Activated CD8-positive, alpha-beta memory T cell treated with anti-CD3 and anti-CD28 coated beads, Interleukin-2, amount 50 U/mL, for 4 hours (primary cell): Measurements from ENCODE around the gene ALG9.

Experiments
- DNase-seq: peaks from one replicate; pipeline ENCODE4 v3.0.0-alpha.2; 2020

Gene ALG9

DNA sequence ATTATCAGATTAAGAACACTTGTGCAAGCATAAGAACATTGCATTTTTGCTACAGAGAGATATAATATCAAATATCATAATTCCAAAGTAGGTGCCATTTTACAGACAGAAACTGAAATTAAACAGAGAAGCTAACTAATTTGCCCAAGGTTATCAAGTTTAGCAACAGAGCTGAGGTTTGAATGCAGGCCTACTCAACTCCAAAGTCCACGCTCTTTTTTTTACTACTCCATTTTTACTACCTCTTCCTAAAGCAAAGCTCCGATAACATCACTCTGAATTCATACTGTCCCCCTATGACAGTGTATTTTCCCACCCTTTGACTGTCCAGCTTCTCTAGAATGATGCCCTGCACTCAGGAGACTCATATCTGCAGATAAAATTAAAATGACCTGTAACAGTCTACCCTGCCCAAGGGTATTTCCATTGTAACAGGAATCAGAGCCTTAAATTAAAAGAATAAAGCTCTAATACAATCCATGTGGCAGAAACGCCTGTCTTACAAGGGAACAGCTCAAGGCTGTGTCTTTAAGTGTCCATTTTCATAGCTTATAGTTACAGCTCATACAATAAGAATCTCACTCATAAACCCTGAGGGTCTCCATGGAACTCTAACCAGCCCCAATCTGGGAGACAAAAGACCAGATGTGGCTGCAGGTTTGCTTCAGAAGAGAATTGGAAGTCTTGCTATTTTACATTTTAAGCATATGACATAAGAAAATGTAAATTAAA, 36.8 kb downstream of the ALG9 start:
- DNase-seq, result no peak

- no peak for DNase-seq
Measured at GRCh38 chr11:111833524-111833923, 37.9 kb downstream of the ALG9 start.

DNA sequence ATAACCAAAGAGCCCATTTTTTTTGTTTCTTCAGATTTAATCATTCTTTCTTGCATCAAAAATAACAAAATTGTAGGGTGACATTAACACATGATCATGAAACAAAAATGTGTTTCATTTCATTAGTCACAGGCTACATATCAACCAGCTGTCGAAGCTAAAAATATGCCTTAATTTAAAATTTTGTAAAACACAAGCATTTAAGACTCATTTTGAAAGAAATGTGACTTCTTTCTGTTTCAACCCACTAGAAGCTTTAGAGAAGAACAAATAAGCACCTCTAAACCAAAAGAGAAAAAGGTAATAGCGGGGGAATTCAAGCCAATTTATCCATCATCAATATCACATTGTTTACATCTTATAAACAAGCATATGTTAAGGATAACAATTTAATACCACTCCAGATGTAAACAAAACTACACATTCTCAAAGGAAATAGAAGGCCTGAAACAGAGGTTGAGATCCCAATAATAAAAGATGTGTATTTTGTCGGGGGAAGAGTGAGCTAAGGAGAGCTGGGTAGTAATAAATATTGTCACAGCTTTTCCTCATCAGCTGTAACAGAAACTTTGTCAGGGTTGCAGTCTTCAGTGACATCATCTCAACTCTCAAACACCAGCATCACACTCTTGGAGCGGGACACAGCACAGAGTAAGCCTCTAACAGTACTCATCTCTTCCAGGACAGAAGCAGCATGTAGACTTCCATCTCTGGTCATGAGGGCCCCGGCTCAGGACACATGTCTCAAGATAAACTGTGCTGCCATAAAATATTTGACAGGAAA, 42.0 kb downstream of the ALG9 start:
- no peak for DNase-seq

GRCh38 chr11:111826322-111826950, 44.9 kb downstream of the ALG9 start:
- DNase-seq, result no peak

DNA sequence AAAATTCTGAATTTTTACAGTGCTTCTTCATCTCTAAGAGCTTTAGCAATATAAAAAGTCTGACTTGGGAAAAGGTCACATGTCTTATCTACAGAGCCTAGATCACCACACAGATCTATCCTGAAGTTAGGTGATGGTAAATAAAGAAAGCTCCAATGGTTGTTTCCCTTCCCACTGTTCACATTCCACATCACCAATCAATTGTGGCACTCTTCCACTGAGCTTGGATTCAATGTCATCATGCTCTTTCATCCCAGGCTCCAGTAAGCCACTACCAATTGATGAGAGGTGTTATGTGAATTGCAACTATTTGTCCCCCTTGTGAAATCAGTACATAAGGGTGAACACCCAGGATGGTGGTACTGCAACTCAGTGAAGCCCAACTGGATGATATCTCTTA, 47.8 kb downstream of the ALG9 start:
- no peak for DNase-seq

DNA sequence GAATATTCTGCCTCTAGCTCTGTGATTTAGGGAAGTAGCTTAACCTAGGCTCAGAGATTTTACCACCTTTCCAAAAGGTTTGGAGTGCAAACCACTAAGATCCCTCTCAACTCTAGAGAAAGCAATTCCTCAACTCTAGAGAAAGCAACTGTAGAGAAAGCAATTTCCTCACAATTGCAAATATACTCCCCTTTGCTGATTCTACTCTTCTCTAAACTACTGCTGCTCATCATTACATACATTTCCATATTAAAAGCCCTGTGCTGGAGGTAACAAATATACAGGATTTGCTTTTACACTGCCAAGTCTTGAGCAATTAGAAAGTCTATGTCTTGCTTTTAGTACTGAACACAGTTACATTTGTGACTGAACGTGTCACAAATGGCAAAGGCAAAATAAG, 48.2 kb downstream of the ALG9 start:
- no peak for DNase-seq

- DNase-seq, result no peak
Measured at GRCh38 chr11:111819829-111820237, 51.5 kb downstream of the ALG9 start.

DNA sequence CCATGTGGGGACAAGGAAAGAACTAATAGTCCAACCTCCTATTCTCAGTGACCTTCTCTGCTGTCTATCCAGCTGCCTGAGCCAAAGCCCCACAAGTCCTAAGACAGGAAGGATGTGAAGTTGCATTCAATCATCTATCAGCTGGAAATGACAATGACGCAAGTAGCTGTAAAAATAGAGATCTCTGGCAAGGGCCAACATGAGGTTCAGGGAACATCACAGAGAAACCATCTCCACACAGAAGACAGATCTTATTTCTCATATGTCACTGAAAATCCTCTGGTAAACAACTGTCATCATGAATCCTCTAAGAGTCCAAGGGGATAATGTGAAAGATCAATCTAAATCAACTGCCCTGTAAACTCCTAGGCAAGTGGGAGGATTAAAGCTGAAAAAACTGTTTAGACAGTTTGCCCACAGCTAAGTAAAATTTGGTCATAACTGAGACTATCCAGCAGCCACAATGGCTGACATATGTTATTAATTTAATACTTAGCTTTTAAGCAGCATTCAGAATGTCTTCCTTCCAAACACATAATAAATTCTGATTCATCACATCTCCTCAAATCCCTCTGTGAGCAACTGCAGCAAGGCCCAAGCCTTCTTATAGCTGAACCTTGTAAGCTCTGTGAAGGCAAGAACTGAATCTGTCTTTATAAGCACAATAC, 52.1 kb downstream of the ALG9 start:
- no peak for DNase-seq

- DNase-seq, result no peak
Measured at GRCh38 chr11:111815489-111815888, 55.9 kb downstream of the ALG9 start.

GRCh38 chr11:111814557-111815320, 56.6 kb downstream of the ALG9 start:
- DNase-seq, result no peak

GRCh38 chr11:111814106-111814505, 57.3 kb downstream of the ALG9 start:
- no peak for DNase-seq

DNA sequence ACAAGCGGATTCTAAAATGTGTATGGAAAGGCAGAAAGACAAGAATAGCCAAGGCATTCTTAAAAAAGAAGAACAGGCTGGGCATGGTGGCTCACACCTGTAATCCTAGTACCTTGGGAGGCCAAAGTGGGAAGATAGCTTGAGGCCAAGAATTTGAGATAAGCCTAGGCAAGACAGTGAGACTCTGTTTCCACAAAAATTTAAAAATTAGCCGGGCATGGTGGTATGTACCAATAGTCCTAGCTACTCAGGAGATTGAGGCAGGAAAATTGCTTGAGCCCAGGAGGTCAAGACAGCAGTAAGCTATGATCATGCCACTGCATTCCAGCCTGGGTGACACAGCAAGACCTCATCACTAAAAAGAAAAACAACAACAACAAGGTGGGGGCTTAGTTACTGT, 59.2 kb downstream of the ALG9 start:
- DNase-seq, result no peak

DNA sequence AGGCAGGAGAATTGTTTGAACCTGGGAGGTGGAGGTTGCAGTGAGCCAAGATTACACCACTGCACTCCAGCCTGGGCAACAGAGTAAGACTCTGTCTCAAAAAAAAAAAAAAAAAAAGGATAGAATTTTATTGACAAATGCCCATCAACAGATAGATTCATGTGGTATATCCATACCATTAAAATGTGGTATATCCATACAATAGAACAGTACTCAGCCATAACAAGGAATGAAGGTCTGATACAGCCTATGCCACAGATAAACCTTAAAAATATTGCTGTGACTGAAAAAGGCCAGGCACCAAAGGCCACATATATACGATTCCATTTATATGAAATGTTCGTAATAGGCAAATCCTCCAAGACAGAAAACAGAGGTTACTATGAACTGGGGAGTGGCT, 59.9 kb downstream of the ALG9 start:
- no peak for DNase-seq

DNA sequence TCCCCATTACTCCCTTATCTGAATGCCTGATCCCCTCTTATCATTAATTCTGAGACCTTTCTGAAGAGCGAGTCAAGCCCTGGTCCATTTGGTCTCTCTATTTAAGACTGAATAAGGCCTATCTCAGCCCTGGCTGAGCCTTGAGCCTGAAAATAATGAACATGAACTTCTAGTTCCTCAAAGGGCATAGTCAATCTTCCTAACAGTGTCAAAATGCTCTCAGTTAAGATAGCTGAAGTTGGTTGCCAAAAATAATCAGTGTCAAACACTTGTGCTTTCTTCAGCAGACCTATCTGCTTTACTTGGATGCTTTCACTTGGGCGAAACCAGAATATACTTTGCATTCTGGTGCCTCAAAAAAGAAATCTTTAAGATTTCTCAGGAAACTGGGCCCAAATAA, 62.5 kb downstream of the ALG9 start:
- DNase-seq, result no peak

GRCh38 chr11:111808063-111808588, 63.3 kb downstream of the ALG9 start:
- DNase-seq, result no peak

- no peak for DNase-seq
Measured at GRCh38 chr11:111807076-111807475, 64.3 kb downstream of the ALG9 start.

DNA sequence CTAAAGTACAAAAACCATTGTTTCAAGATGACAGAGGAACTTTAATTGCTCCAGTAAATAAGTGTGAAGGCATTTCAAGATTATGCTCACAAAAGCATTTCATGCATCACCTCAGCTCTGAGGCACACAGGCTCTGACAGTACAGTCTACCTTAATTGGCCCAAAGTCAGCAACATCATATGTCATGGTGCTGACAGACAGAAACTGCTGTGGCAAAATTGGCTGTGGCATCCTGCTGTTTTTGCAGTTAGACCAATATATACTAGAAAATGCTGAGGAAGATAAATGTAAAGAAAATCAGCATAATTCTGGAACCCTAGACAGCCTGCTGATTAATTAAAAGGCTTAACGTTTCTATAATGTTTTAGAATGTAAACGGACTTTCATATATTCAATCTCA, 70.2 kb downstream of the ALG9 start:
- DNase-seq, result no peak

DNA sequence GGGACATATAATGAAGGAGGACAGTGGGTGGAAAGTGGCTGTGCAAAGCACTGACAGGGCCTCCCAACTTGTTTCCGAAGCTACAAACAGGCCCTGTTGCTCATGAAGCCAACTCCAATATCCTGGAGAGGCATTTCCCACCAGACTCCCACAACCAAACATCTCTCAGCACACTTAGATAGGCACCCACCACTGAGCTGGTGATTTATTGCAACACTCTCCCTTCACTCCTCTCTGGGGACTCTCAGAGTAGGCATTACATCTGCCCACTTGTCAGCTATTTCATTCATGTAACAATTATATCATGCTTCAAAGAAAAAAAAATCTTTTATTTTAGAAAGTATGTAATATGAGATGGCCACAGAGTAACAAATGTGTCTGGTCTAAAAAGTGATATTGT, 73.1 kb downstream of the ALG9 start:
- DNase-seq, result no peak

- no peak for DNase-seq
Measured at GRCh38 chr11:111797145-111797581, 74.2 kb downstream of the ALG9 start.

DNA sequence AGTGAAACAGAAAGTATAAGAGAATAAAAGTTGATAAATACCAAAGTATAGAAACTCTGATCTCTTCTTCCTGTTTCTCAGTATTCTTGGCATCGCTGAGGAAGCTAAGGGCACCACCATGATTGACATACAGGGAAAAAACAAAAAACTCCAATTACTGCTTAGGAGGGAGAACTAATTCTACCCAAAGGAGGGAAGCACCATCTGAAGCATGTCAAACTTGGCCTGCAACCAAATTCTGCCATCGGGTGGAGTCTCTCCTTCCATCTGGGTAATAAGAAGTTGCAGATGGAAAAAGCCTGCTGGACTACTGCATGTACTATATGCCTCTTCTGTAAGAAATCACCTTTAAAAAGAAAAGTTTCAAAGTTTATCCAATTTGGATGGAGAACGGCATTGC, 74.7 kb downstream of the ALG9 start:
- no peak for DNase-seq

- DNase-seq, result no peak
Measured at GRCh38 chr11:111795334-111795985, 75.9 kb downstream of the ALG9 start.

DNA sequence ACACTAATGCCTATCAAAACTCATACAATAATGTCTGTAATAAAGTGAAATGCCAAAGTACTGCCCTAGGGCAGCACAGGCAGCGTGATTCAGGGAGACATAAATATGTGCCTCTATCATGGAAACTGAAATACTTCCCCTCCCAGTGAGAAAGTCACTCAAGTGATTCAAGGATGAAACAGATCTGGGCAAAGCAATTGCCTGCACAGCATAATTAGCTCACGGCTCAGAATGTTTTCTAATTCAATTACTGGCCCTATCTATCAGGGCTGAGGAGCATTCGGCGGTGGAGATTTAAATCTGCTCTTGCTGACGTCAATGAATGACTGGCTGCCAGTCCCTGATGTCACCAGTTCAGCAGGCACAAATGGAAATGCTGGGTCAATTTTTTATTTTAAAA, 77.5 kb downstream of the ALG9 start:
- DNase-seq, result no peak
